ENCODE measurements around the gene GTF3C4.

The GTF3C4 gene

GRCh38 chr9:132732326-132733259 is 62.3 kb downstream of the GTF3C4 start:
- no peak for DNase-seq (ENCODE audit: low read depth)

GRCh38 chr9:132733260-132733815 is 63.1 kb downstream of the GTF3C4 start:
- DNase-seq (ENCODE audit: low read depth): no peak

GRCh38 chr9:132739710-132740310 is 69.5 kb downstream of the GTF3C4 start:
- DNase-seq (ENCODE audit: low read depth): no peak

- DNase-seq (ENCODE audit: low read depth): no peak
Measured at GRCh38 chr9:132740526-132741309, 70.5 kb downstream of the GTF3C4 start.

- DNase-seq (ENCODE audit: low read depth): no peak
Measured at GRCh38 chr9:132742821-132743311, 72.6 kb downstream of the GTF3C4 start.

GRCh38 chr9:132743931-132744479 is 73.7 kb downstream of the GTF3C4 start:
- DNase-seq (ENCODE audit: low read depth): no peak

All from activated gamma-delta T cell treated with anti-CD3 and anti-CD28 coated beads, Interleukin-2, amount 50 U/mL, for 16 hours (primary cell).